ENCODE results near the gene ARID5B. TPM values are rescaled to one million over a fixed set of nuclear protein-coding genes. Genes with fewer than 3 reads are reported as not detected.

Gene ARID5B
- polyA plus RNA-seq, 4 donors: 45.0 to 57.3 (median 51.7) TPM

DNA sequence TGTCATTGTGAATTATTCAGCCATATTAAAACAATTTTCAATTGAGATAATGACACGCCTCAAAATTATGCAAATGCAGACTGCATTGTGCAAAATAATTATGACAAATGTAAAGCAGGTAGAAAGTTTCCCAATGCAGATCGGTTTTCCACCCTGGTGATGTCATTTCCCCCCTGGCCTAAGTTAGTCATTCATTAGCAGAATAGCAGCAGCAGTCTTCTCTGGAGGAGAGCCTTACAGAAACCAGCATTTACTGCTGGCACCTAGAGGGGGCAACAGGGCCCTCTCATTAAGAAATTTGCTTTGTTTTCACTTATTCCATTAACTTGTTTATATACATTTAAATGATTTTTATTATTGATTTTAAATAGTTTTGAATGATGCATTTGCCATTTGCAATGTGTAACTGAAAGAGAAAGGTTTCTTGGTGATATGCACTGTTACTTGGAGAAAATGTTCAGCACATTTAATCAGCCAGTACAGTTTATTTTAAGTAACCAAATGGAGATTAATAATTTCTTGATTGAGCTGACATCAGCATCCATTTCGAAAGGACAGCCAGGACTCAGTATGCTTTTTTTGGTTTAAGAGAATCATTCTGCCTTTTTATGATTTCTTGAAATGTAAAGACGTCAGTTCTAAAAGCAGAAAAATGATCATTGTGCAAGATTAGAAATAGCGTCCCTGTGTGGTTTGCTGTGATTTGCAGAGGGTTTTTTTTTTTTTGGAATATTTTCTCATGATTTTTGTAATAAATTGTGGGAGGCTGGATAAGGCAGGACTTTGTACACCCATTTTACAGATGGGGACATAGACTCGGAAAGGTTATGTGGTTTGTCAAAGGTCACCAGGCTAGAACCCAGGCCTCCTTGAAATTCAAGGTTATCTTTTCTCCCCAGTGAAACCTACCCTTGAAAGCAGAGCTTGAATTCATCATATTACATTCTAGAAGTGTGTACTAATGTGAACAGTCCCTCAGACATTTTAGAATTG, 3.5 kb downstream of the ARID5B start:
- no peak for DNase-seq (ENCODE audit: low read depth in 4 of 4, low spot score in 2 of 4)

GRCh38 chr10:61905837-61906561, 4.5 kb downstream of the ARID5B start:
- DNase-seq (ENCODE audit: low read depth in 4 of 4, low spot score in 2 of 4): no peak

DNA sequence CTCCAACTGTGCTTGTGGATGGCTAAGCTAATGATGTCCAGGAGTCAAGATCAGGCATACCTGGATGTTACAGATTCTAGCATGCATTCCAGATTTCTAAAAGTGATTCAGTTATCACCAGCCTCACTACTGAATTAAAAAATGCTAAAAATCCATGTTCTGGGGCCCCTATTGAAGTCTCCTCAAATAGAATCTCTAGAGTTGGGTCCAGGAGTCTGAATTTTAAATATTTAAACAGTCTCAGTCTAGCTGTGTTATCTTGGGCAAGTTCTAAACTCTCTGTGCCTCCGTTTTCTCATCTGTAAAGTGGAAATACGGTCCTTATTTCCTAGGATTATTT, 5.0 kb downstream of the ARID5B start:
- no peak for DNase-seq (ENCODE audit: low read depth in 4 of 4, low spot score in 2 of 4)

- DNase-seq (ENCODE audit: low read depth in 4 of 4, low spot score in 2 of 4): no peak
Observed at GRCh38 chr10:61907011-61907410, 5.5 kb downstream of the ARID5B start.

DNA sequence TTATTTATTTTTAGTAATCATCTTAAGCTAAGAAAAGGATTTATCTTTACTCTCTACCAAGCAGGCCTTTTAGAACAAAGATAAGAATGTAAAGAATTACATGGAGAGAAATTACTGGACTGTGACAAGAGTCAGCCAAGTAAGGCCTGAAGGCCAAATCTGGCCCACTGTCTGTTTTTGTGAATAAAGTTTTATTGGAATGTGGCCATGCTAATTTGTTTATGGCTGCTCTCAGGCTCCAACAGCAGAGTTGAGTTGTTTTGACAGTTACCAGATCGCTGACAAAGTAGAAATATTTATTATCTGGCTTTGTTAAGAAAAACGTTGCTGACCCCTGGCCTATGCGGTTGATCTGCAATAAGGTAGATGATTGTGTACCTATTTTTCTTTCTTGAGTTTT, 6.1 kb downstream of the ARID5B start:
- no peak for DNase-seq (ENCODE audit: low read depth in 4 of 4, low spot score in 2 of 4)

GRCh38 chr10:61910226-61910805, 8.8 kb downstream of the ARID5B start:
- DNase-seq (ENCODE audit: low read depth in 4 of 4, low spot score in 2 of 4): no peak

- no peak for DNase-seq (ENCODE audit: low read depth in 4 of 4, low spot score in 2 of 4)
Observed at GRCh38 chr10:61910894-61911293, 9.4 kb downstream of the ARID5B start.

GRCh38 chr10:61911425-61911824, 9.9 kb downstream of the ARID5B start:
- no peak for DNase-seq (ENCODE audit: low read depth in 4 of 4, low spot score in 2 of 4)

GRCh38 chr10:61912981-61913380, 11.5 kb downstream of the ARID5B start:
- no peak for DNase-seq (ENCODE audit: low read depth in 4 of 4, low spot score in 2 of 4)

- DNase-seq (ENCODE audit: low read depth in 4 of 4, low spot score in 2 of 4): no peak
Observed at GRCh38 chr10:61918140-61918539, 16.6 kb downstream of the ARID5B start.

- no peak for DNase-seq (ENCODE audit: low read depth in 4 of 4, low spot score in 2 of 4)
Observed at GRCh38 chr10:61918989-61919388, 17.5 kb downstream of the ARID5B start.

DNA sequence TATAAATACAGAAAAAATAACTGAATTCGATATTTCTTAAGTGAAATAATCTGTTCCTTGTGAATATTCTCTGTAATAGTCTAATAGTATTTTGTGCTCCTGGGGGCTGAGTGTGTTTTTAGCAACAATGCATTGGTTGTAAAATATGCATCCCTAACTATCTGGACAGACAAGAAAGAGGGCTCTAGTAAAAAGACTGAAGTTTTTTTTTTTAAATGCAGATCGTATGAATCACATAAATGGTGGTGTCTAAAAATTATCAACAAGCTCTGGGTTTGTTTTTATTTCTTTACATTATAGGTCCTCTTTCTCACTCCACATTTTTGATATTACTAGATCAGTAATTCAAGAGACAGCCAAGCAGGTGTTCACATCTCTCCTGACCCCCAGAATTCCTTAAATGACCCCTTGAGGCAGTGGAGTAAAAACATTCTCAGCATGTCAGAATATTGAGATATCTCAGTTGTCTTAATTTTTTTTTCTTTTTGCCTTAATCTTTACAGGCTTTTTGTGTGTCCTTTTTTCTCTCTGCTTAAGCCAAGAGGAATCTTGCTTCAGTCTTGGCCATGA, 18.2 kb downstream of the ARID5B start:
- DNase-seq (ENCODE audit: low read depth in 4 of 4, low spot score in 2 of 4): no peak

DNA sequence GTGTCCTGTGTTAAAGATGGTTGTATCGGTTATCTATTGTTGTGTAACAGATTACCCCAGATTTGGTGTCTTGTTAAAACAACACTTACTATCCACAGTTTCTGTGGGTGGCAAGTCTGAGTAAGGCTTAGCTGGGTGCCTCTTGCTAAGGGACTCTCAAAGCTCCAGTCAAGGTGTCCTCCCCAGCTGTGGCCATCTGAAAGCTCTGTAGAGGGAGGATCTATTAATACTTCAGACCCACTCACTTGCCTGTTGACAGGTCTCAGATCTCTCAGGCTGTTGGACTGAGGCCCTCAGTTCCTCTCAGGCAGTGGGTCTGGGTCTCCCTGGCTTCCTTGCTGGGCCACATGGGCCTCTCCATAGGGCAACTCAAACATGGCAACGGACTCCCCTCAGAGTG, 19.6 kb downstream of the ARID5B start:
- no peak for DNase-seq (ENCODE audit: low read depth in 4 of 4, low spot score in 2 of 4)

GRCh38 chr10:61923210-61923949, 21.9 kb downstream of the ARID5B start:
- no peak for DNase-seq (ENCODE audit: low read depth in 4 of 4, low spot score in 2 of 4)

GRCh38 chr10:61923950-61924274, 22.4 kb downstream of the ARID5B start:
- DNase-seq (ENCODE audit: low read depth in 4 of 4, low spot score in 2 of 4): no peak

DNA sequence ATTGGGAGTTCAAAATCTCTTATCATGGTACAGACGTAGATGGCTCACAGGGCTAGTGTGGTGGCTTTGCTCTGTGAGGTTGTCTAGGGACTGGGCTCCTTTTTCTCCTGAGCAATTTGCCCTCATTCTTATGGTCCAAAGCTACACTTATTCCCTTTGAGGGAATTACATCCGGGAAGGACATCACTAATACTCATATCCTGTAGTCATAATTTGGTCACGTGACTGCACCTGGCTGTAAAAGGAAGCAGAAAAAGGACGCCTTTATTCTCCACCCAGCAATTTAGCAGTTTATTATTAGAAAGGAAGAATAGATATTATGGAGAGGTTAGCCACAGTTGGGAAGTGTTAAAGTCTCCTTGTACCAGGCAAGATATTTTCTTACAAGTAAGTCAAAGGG, 28.1 kb downstream of the ARID5B start:
- no peak for DNase-seq (ENCODE audit: low read depth in 4 of 4, low spot score in 2 of 4)

- DNase-seq (ENCODE audit: low read depth in 4 of 4, low spot score in 2 of 4): no peak
Observed at GRCh38 chr10:61931620-61932332, 30.3 kb downstream of the ARID5B start.

GRCh38 chr10:61933859-61934555, 32.5 kb downstream of the ARID5B start:
- no peak for DNase-seq (ENCODE audit: low read depth in 4 of 4, low spot score in 2 of 4)

DNA sequence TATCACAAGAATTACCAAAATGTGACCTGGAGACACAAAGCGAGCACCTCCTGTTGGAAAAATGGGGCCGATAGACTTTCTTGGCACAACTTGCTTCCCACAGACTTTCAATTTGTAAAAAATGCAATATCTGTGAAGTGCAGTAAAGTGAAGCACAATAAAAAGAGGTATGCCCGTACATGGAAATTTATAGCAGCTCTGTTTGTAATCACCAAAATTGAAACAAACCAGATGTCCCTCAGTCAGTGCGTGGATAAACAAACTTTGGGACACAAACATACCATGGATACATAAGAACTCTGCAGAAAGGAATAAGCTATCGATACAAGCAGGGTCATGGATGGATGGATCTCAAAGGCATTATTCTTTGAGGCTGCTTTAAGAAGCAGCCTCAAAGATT, 33.6 kb downstream of the ARID5B start:
- no peak for DNase-seq (ENCODE audit: low read depth in 4 of 4, low spot score in 2 of 4)

All from left renal cortex interstitium (tissue), 4 donors.